Brain microvascular endothelial cell (primary cell): ENCODE data around the gene GLP2R.
"Not testable (repeated sequence)": the region's sequence is repeated elsewhere in the genome, so short reads cannot be mapped to it uniquely, and the experiment has no call there.

Experiments used
- DNase-seq: peaks from one replicate; pipeline ENCODE4 v3.0.0-alpha.2; 2020
- H3K27ac ChIP-seq: fragments of 250-450 bp; sonication (Bioruptor Pico); 2 replicates; pipeline ENCODE4 v1.5.1; 2020; ENCODE audit warnings: mild to moderate bottlenecking, moderate library complexity
- H3K27me3 ChIP-seq: fragments of 250-450 bp; sonication (Bioruptor Pico); replicated peaks from 2 replicates; pipeline ENCODE4 v1.5.1; 2020; ENCODE audit warnings: mild to moderate bottlenecking
- H3K36me3 ChIP-seq: fragments of 250-450 bp; sonication (Bioruptor Pico); replicated peaks from 2 replicates; pipeline ENCODE4 v1.5.1; 2020; ENCODE audit warnings: mild to moderate bottlenecking
- H3K4me3 ChIP-seq: 2 replicates; pipeline ENCODE4 v1.5.1; 2011; ENCODE audit warnings: low read depth, mild to moderate bottlenecking, control low read depth, low read length, moderate library complexity
- in situ Hi-C: cut with HindIII; loops from 2 replicates; pipeline ENCODE4 v1.10.0; 2017; ENCODE audit warnings: low sequenced_read_pairs, low pct_ligation_motif_present
- TF ChIP-seq, protein P1 (sequence below): IDR thresholded peaks from 2 replicates; pipeline ENCODE4 v1.5.1; 2011; ENCODE audit warnings: low read depth, mild to moderate bottlenecking, moderate library complexity, low read length, control low read depth, inconsistent platforms; ENCODE audit errors: missing control alignments

GLP2R gene

DNA sequence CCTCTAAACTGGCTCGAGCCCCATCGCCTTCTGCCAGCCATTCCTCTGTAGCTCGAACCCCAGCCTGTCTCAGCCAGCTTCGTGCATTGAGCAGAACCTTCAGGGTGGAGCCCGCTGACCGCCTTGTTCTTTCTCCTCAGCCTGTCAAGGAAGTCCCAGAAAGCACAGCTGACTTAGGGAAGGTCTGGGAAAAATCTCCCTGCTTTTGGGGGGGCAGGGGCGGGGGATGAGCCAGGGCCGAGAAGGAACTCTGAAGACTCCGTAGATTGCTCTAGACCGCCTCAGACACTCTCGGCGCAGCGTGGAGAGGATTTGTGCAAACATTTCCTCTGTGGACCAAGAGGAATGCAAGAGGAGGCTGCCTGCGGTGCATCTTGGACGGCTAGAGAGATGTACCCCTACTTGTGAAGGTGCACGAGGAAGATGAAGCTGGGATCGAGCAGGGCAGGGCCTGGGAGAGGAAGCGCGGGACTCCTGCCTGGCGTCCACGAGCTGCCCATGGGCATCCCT lies at the start of gene GLP2R:
Gene GLP2R (plus strand): TSS at position 284 of the 510 bp plus-strand sequence. CDS start 140 bp downstream, at position 424.
- TF ChIP-seq, protein P1, sequence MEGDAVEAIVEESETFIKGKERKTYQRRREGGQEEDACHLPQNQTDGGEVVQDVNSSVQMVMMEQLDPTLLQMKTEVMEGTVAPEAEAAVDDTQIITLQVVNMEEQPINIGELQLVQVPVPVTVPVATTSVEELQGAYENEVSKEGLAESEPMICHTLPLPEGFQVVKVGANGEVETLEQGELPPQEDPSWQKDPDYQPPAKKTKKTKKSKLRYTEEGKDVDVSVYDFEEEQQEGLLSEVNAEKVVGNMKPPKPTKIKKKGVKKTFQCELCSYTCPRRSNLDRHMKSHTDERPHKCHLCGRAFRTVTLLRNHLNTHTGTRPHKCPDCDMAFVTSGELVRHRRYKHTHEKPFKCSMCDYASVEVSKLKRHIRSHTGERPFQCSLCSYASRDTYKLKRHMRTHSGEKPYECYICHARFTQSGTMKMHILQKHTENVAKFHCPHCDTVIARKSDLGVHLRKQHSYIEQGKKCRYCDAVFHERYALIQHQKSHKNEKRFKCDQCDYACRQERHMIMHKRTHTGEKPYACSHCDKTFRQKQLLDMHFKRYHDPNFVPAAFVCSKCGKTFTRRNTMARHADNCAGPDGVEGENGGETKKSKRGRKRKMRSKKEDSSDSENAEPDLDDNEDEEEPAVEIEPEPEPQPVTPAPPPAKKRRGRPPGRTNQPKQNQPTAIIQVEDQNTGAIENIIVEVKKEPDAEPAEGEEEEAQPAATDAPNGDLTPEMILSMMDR, result no peak
- DNase-seq, result no peak
- Histone ChIP-seq H3K27me3 (no peaks in the 10 kb centered on the region), H3K36me3 (no peaks in the 10 kb centered on the region), H3K4me3 (no peak within 1 kb of the TSS), H3K27ac (no peak within 1 kb of the TSS)
- in situ Hi-C loops, result no loop called here

GRCh38 chr17:9776911-9777310 lies 48.8 kb upstream of the GLP2R start:
- in situ Hi-C loops, result no loop called here
- TF ChIP-seq, protein P1, result no peak

GRCh38 chr17:9780552-9780951 lies 45.2 kb upstream of the GLP2R start:
- no peaks in the 10 kb centered on the region for H3K36me3 ChIP-seq
- TF ChIP-seq, protein P1, result no peak
- in situ Hi-C loops, result no loop called here
- no peak overlapping the region for H3K4me3 ChIP-seq
- DNase-seq, result no peak
- no peaks in the 10 kb centered on the region for H3K27me3 ChIP-seq
- H3K27ac ChIP-seq, result no peak overlapping the region

More at GRCh38 chr17:9776911-9777310, 48.8 kb upstream of the GLP2R start:
- Histone ChIP-seq H3K4me3 (no peak overlapping the region), H3K36me3 (no peaks in the 10 kb centered on the region), H3K27ac (no peak overlapping the region), H3K27me3 (no peaks in the 10 kb centered on the region)
- DNase-seq, result no peak

DNA sequence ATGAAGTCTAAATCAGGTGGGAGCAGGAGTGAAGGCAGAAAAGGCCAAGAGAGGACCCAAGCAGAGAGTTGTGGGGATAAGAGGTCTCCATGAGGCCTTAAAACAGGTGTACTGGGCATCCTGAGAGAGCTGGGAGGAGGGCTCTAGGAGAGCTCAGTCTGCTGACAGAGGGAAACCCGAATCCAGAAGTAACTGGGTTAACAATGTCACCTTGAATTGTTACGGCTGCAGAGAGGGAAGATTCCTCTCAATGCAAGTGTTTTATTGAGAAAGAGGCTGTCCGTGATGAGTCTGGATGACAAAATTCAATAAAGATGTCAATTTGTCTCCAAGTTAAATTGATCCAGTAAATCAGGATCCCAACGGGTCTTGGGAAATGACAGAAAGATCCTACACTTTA lies 42.7 kb upstream of the GLP2R start:
- TF ChIP-seq, protein P1, result no peak
- Histone ChIP-seq H3K27ac (no peak overlapping the region), H3K27me3 (no peaks in the 10 kb centered on the region), H3K36me3 (no peaks in the 10 kb centered on the region), H3K4me3 (no peak overlapping the region)
- in situ Hi-C loops, result no loop called here
- no peak for DNase-seq

DNA sequence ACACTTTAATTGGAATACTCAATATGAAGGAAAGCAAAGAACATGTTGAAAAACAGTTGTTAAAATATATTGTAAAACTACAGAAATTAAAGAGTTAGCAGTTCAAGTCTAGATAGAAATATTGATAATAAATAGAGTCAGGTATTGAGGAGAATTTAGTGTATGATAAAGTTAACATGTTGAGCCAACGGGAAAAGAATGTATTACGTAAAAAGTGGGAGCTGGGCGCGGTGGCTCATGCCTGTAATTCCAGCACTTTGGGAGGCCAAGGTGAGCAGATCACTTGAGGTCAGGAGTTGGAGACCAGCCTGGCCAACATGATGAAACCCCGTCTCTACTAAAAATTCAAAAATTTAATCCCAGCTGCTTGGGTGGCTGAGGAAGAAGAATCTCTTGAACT lies 42.3 kb upstream of the GLP2R start:
- H3K4me3 ChIP-seq, H3K27ac ChIP-seq, H3K36me3 ChIP-seq, H3K27me3 ChIP-seq, in situ Hi-C loops, DNase-seq: not testable (repeated sequence)

- in situ Hi-C loops, result no loop called here
- Histone ChIP-seq H3K27me3 (no peaks in the 10 kb centered on the region), H3K4me3 (no peak overlapping the region), H3K36me3 (no peaks in the 10 kb centered on the region), H3K27ac (no peak overlapping the region)
- TF ChIP-seq, protein P1, result no peak
- no peak for DNase-seq
Observed at GRCh38 chr17:9784544-9784943, 41.2 kb upstream of the GLP2R start.
